BJ (cell line): ENCODE data around the gene DHH. TPM values are rescaled to one million over a fixed set of nuclear protein-coding genes. Genes with fewer than 3 reads are reported as not detected.

Experiments used
- CTCF ChIA-PET: fragments of 350-600 bp; formaldehyde crosslinking; extraction: SDS; loops from one replicate; lab custom pipeline; 2021; ENCODE audit warnings: antibody characterized with exemption, inconsistent platforms; lab: Yijun Ruan, JAX
- POLR2A ChIA-PET: fragments of 300-600 bp; sonication (Branson Sonifier 250); formaldehyde crosslinking; extraction: SDS; loops from one replicate; lab custom pipeline; 2021; ENCODE audit warnings: antibody characterized with exemption; lab: Charles Lee
- DNase-seq: peaks from one replicate; pipeline ENCODE4 v3.0.0-alpha.2; 2011; ENCODE audit warnings: low read depth
- H3K27me3 ChIP-seq: 2 replicates; pipeline ENCODE4 v1.6.0; 2011; ENCODE audit warnings: low read length; ENCODE audit not compliant: control insufficient read depth, insufficient read depth
- H3K36me3 ChIP-seq: 2 replicates; pipeline ENCODE4 v1.5.1; 2011; ENCODE audit warnings: low read length; ENCODE audit not compliant: control insufficient read depth, insufficient read depth
- H3K4me3 ChIP-seq: 2 replicates; pipeline ENCODE4 v1.5.1; 2011; ENCODE audit warnings: low read depth, mild to moderate bottlenecking, control low read depth, low read length
- CTCF ChIP-seq: IDR thresholded peaks from 2 replicates; pipeline ENCODE4 v1.5.1; 2011; ENCODE audit warnings: low read depth, mild to moderate bottlenecking, control low read depth, inconsistent platforms, low read length, moderate library complexity; ENCODE audit not compliant: insufficient read depth
- polyA plus RNA-seq: library from polyadenylated mRNA; depleted of rRNA; stranded (reverse); fragments of >200 nt; gene quantifications from 2 replicates; pipeline ENCODE4 v1.2.3, GENCODE V29; 2011

DHH gene
- polyA plus RNA-seq, 1 experiment = not detected

GRCh38 chr12:49108958-49109404 is 14.4 kb upstream of the DHH start:
- POLR2A ChIA-PET = no interaction called here
- Histone ChIP-seq H3K36me3 (peaks cover 18% of the 10 kb centered on the region), H3K27me3 (no peaks in the 10 kb centered on the region), H3K4me3 (peak overlapping the region; percentile 79)
- no peak for DNase-seq
- CTCF ChIA-PET = interaction anchor here (1.1 to 6.7 kb wide), 10 partner anchors 8 to 256 kb away, joined by 3 to 62 read pairs (median 16); partner anchors contain the start of genes DHH and TUBA1B
- no peak for TF ChIP-seq CTCF

DNA sequence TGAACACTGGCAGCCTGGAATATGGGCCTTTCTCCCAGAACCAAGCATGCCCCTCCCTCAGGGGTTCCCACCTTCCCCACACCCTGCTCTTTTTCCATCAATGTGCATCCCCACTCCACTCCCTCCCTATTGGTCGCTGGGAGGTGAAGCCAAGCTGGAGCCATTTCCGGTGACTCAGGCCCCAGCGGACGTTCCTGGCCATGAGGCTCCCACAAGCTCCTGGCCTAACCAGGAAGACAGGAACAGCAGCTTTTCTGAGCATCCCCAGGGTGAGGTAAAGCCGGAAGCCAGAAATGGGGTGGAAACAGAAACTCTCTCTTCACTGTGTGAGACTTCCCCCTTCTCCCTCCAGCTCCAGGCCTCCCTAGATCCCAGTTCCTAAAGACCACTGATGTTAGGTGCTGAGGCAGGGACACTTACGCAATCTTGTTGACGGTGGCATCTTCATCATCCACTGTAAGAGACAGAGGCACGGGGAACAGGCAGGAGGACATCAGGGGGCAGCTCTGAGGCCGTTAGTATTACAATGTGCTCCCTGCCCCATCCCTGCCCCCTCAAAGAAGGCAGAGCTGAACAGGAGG is 11.0 kb upstream of the DHH start:
- Histone ChIP-seq H3K27me3 (no peaks in the 10 kb centered on the region), H3K36me3 (peaks cover 41% of the 10 kb centered on the region), H3K4me3 (no peak overlapping the region)
- no peak for DNase-seq
- TF ChIP-seq CTCF = no peak
- CTCF ChIA-PET = interaction anchor here (0.9 to 9.8 kb wide), 8 partner anchors 8 to 41 kb away, joined by 3 to 145 read pairs (median 7); partner anchors contain the start of genes DHH and RHEBL1
- POLR2A ChIA-PET = no interaction called here

- ChIA-PET CTCF (interaction anchor here (1.2 to 9.8 kb wide), 8 partner anchors 8 to 41 kb away, joined by 3 to 145 read pairs (median 7); partner anchors contain the start of genes DHH and RHEBL1), POLR2A (no interaction called here)
- no peak for DNase-seq
- Histone ChIP-seq H3K27me3 (no peaks in the 10 kb centered on the region), H3K4me3 (no peak overlapping the region), H3K36me3 (peaks cover 46% of the 10 kb centered on the region)
- TF ChIP-seq CTCF = no peak
Observed at GRCh38 chr12:49104822-49105221, 10.2 kb upstream of the DHH start.

DNA sequence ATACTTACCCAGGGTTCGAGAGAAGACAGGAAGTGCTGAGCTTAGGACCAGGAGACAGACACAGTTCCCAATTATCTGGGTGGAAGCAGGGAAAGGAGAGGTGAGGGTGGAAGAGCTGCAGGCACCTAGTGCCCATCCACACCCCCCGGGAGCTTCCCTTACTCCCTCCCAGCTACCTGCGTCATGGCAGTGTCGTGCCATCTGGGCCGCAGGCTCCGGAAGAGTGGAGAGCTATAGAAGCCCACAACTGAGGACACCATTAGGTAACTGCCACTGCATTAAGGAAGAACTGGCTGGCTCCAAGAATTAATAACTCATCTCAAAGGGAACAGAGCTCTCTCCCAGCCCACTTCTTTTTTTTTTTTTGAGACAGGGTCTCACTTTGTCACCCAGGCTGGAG is 5.8 kb upstream of the DHH start:
- DNase-seq = no peak
- ChIA-PET POLR2A (interaction anchor here (0.5 kb wide), 1 partner anchor 166 kb away, joined by 3 read pairs; no protein-coding TSS in a partner anchor), CTCF (interaction anchor here (0.6 to 9.8 kb wide), 9 partner anchors 9 to 37 kb away, joined by 3 to 145 read pairs (median 5); partner anchors contain the start of gene TUBA1B)
- Histone ChIP-seq H3K4me3 (no peak overlapping the region), H3K36me3 (peaks cover 45% of the 10 kb centered on the region), H3K27me3 (no peaks in the 10 kb centered on the region)
- no peak for TF ChIP-seq CTCF

DNA sequence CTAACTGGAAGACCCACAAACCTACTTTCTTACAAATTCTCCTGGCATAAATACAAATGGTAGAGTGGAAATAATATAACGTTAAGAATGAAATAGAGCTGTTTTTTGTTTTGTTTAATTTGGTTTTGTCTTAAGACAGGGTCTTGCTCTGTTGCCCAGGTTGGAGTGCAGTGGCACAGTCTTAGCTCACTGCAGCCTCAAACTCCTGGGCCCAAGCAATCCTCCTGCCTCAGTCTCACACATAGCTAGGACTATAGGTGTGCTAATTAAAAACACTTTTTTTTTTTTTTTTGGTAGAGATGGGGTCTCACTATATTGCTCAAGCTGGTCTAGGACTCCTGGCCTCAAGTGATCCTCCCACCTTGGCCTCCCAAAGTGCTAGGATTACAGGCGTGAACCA is 4.1 kb upstream of the DHH start:
- peaks cover 34% of the 10 kb centered on the region for H3K36me3 ChIP-seq
- ChIA-PET CTCF (interaction anchor here (0.7 to 9.8 kb wide), 21 partner anchors 10 to 238 kb away, joined by 3 to 145 read pairs (median 7); partner anchors contain the start of genes C1QL4, LMBR1L, RHEBL1 and TUBA1B), POLR2A (no interaction called here)
- H3K27me3 ChIP-seq = peaks cover 8% of the 10 kb centered on the region
- no peak for DNase-seq
- TF ChIP-seq CTCF = no peak
- H3K4me3 ChIP-seq = no peak overlapping the region
